Uterus (tissue), 2 donors: ENCODE results near the gene RAVER2.

ENCODE experiments used
- CTCF ChIP-seq, 4 experiments: fragments of 200-600 bp in 2 of 4; fragments of 450-650 bp in 2 of 4; sonication (generic) in 2 of 4; IDR thresholded peaks; one replicate each; pipeline ENCODE4 v1.5.1; 2016 to 2019; ENCODE audit warnings: antibody characterized with exemption in 4 of 4, mild to moderate bottlenecking in 2 of 4, moderate library complexity in 1 of 4
- POLR2A ChIP-seq, 2 donors: fragments of 450-650 bp; IDR thresholded peaks; one replicate each; pipeline ENCODE4 v1.6.1; 2016; ENCODE audit warnings: antibody characterized with exemption in 2 of 2, mild to moderate bottlenecking in 1 of 2, moderate library complexity in 1 of 2

GRCh38 chr1:64850846-64851245, 106.0 kb downstream of the RAVER2 start:
- TF ChIP-seq CTCF (IDR thresholded peaks at IDR 0.05) (no peak), POLR2A (IDR thresholded peaks at IDR 0.05) (no peak)
